Measurements from ENCODE around the gene DDX25. TPM values are rescaled to one million over a fixed set of nuclear protein-coding genes. Genes with fewer than 3 reads are reported as not detected.
A peak's percentile ranks its signal among the peaks of the same experiment; 100 is the strongest.

The DDX25 gene
- total and polyA plus RNA-seq, 9 of the 15 experiments (the other 6 are each of a cell fraction or from before 2014, with no cell fraction given) = not detected

GRCh38 chr11:125902927-125903710 is 1.2 kb upstream of the DDX25 start, which contains the start of gene PUS3 (continued):
- TF ChIP-seq ZBTB40 (IDR thresholded peaks at IDR 0.05) = peak; percentile 84
- TF ChIP-seq ZBTB40 (CRISPR knock-in tag; IDR thresholded peaks at IDR 0.05) = no peak
- no peak for TF ChIP-seq ZNF41 (CRISPR knock-in tag; conservative IDR thresholded peaks at IDR 0.05)
- no peak for TF ChIP-seq SNAPC5 (CRISPR knock-in tag; IDR thresholded peaks at IDR 0.05)
- TF ChIP-seq NRF1 (conservative IDR thresholded peaks at IDR 0.05 in 1 of 2, IDR thresholded peaks at IDR 0.05 in 1 of 2) = peak; percentile 94 to 95
- TF ChIP-seq BHLHE40 (IDR thresholded peaks at IDR 0.05; ENCODE audit: low read length) = no peak
- no peak for TF ChIP-seq FOS (IDR thresholded peaks at IDR 0.05; ENCODE audit: extremely low read depth, insufficient read length)
- TF ChIP-seq POLR2B (IDR thresholded peaks at IDR 0.05; ENCODE audit: low read depth, partially characterized antibody) = peak; percentile 82
- TF ChIP-seq FOXJ2 (tag; IDR thresholded peaks at IDR 0.05) = no peak
- TF ChIP-seq GATAD2B (IDR thresholded peaks at IDR 0.05; ENCODE audit: borderline replicate concordance) = no peak
- TF ChIP-seq IFI16 (CRISPR knock-in tag; IDR thresholded peaks at IDR 0.05) = no peak

Data from K562 (cell line).